Measurements from ENCODE around the gene NPY5R. TPM values are rescaled to one million over a fixed set of nuclear protein-coding genes. Genes with fewer than 3 reads are reported as not detected.

NPY5R gene
- total and polyA plus RNA-seq, 2 donors (not counting 3 experiments of a cell fraction or from before 2014, with no cell fraction given), result not detected

- no peak overlapping the region for H3K27ac ChIP-seq (ENCODE audit: insufficient read depth, low read depth, low read length)
- H4K20me1 ChIP-seq (replicated peaks; ENCODE audit: control insufficient read depth, extremely low read depth, insufficient read depth, low read length), result no peaks in the 10 kb centered on the region
- peaks cover 19 to 25% of the 10 kb centered on the region in 2 experiments for H3K27me3 ChIP-seq (ENCODE audit: control insufficient read depth in 2 of 2, insufficient read depth in 2 of 2, low read length in 2 of 2)
- intact Hi-C loops (cut with micrococcal nuclease), result no loop called here
- H3K9ac ChIP-seq (replicated peaks; ENCODE audit: extremely low read depth, insufficient read depth, low read length), result no peak overlapping the region
- POLR2A ChIA-PET, result no interaction called here
- no peaks in the 10 kb centered on the region for H3K9me1 ChIP-seq (replicated peaks; ENCODE audit: control insufficient read depth, extremely low read depth, insufficient read depth, low read length)
- CTCF ChIA-PET, result no interaction called here
- no peaks in the 10 kb centered on the region for H3K9me3 ChIP-seq (replicated peaks; ENCODE audit: control insufficient read depth, insufficient read depth, low read length)
- FAIRE-seq (no peak), DNase-seq (ENCODE audit: low read depth, low spot score) (no peak)
- TF ChIP-seq EZH2 (IDR thresholded peaks at IDR 0.05; ENCODE audit: borderline replicate concordance, low read depth, low read length, severe bottlenecking) (no peak), CTCF (IDR thresholded peaks at IDR 0.05; ENCODE audit: extremely low read depth in 1 of 2, insufficient read depth in 1 of 2, low read depth in 1 of 2, low read length in 2 of 2) (no peak)
- H3K79me2 ChIP-seq (ENCODE audit: control insufficient read depth, insufficient read depth, low read length), result no peaks in the 10 kb centered on the region
- H3K36me3 ChIP-seq (ENCODE audit: control insufficient read depth in 2 of 2, extremely low read depth in 1 of 2, insufficient read depth in 2 of 2, low read length in 2 of 2), result no peaks in the 10 kb centered on the region
- H2AFZ ChIP-seq (ENCODE audit: low read depth, low read length), result no peak overlapping the region
- H3K4me1 ChIP-seq (ENCODE audit: control insufficient read depth, extremely low read depth, insufficient read depth, low read length), result peaks cover 6% of the 10 kb centered on the region
- BruUV-seq (replicated peaks), result no TSS peak
- dilution Hi-C loops (cut with MboI; ENCODE audit: extremely low pct_ligation_motif_present, low sequenced_read_pairs), result no loop called here
- H3K4me3 ChIP-seq (replicated peaks in 1 of 3; ENCODE audit: insufficient read depth in 1 of 3, low read depth in 1 of 3, low read length in 3 of 3), result no peak overlapping the region
- H3K4me2 ChIP-seq (ENCODE audit: insufficient read depth, low read length), result no peak overlapping the region
Observed at GRCh38 chr4:163335384-163335783, 8.3 kb upstream of the NPY5R start.

- Histone ChIP-seq H3K4me1 (ENCODE audit: control insufficient read depth, extremely low read depth, insufficient read depth, low read length) (no peaks in the 10 kb centered on the region), H2AFZ (ENCODE audit: low read depth, low read length) (no peak overlapping the region), H4K20me1 (replicated peaks; ENCODE audit: control insufficient read depth, extremely low read depth, insufficient read depth, low read length) (no peaks in the 10 kb centered on the region), H3K27ac (ENCODE audit: insufficient read depth, low read depth, low read length) (no peak overlapping the region), H3K4me2 (ENCODE audit: insufficient read depth, low read length) (no peak overlapping the region), H3K9ac (replicated peaks; ENCODE audit: extremely low read depth, insufficient read depth, low read length) (no peak overlapping the region), H3K27me3 (ENCODE audit: control insufficient read depth in 2 of 2, insufficient read depth in 2 of 2, low read length in 2 of 2) (peaks cover 21 to 41% of the 10 kb centered on the region in 2 experiments), H3K9me3 (replicated peaks; ENCODE audit: control insufficient read depth, insufficient read depth, low read length) (no peaks in the 10 kb centered on the region), H3K79me2 (ENCODE audit: control insufficient read depth, insufficient read depth, low read length) (no peaks in the 10 kb centered on the region), H3K4me3 (replicated peaks in 1 of 3; ENCODE audit: insufficient read depth in 1 of 3, low read depth in 1 of 3, low read length in 3 of 3) (no peak overlapping the region), H3K9me1 (replicated peaks; ENCODE audit: control insufficient read depth, extremely low read depth, insufficient read depth, low read length) (no peaks in the 10 kb centered on the region), H3K36me3 (ENCODE audit: control insufficient read depth in 2 of 2, extremely low read depth in 1 of 2, insufficient read depth in 2 of 2, low read length in 2 of 2) (no peaks in the 10 kb centered on the region)
- POLR2A ChIA-PET, result no interaction called here
- DNase-seq (ENCODE audit: low read depth, low spot score), result no peak
- no TSS peak for BruUV-seq (replicated peaks)
- CTCF ChIA-PET, result interaction anchor here (1.0 kb wide), 1 partner anchor 11 kb away, joined by 3 read pairs; no protein-coding TSS in a partner anchor
- TF ChIP-seq FOS (IDR thresholded peaks at IDR 0.05; ENCODE audit: borderline replicate concordance, insufficient read depth, low read length) (no peak), EZH2 (IDR thresholded peaks at IDR 0.05; ENCODE audit: borderline replicate concordance, low read depth, low read length, severe bottlenecking) (peak; percentile 52)
- intact Hi-C loops (cut with micrococcal nuclease), result no loop called here
- dilution Hi-C loops (cut with MboI; ENCODE audit: extremely low pct_ligation_motif_present, low sequenced_read_pairs), result no loop called here
- no peak for FAIRE-seq
Observed at GRCh38 chr4:163344147-163345125, 744 bp downstream of the NPY5R start.
